Mesendoderm (in vitro differentiated cells): ENCODE results near the gene AAGAB.

Experiments
- DNase-seq: peaks from one replicate; pipeline ENCODE4 v3.0.0; 2013
- H2AK5ac ChIP-seq: 2 replicates; pipeline ENCODE4 v1.6.1; 2013; ENCODE audit warnings: low read length, inconsistent platforms
- H2BK120ac ChIP-seq: 2 replicates; pipeline ENCODE4 v1.6.1; 2013; ENCODE audit warnings: low read depth, mild to moderate bottlenecking, low read length, moderate library complexity, mixed read lengths
- H2BK15ac ChIP-seq: replicated peaks from 2 replicates; pipeline ENCODE4 v1.6.1; 2013; ENCODE audit warnings: low read depth, mild to moderate bottlenecking, moderate library complexity
- H2BK5ac ChIP-seq: 2 replicates; pipeline ENCODE4 v1.6.1; 2013; ENCODE audit warnings: low read length, inconsistent platforms
- H3K18ac ChIP-seq: 2 replicates; pipeline ENCODE4 v1.6.1; 2013; ENCODE audit warnings: mild to moderate bottlenecking, low read length, mixed read lengths
- H3K23ac ChIP-seq: one replicate; pipeline ENCODE4 v1.6.1; 2013; ENCODE audit warnings: low read length
- H3K27ac ChIP-seq: 2 replicates; pipeline ENCODE4 v1.5.1; 2013; ENCODE audit warnings: low read depth, mild to moderate bottlenecking, inconsistent platforms, low read length, moderate library complexity
- H3K27me3 ChIP-seq: 2 replicates; pipeline ENCODE4 v1.6.1; 2013; ENCODE audit warnings: low read length, control low read depth, mild to moderate bottlenecking, inconsistent platforms; ENCODE audit not compliant: insufficient read depth, poor library complexity
- H3K36me3 ChIP-seq: 2 replicates; pipeline ENCODE4 v1.6.1; 2013; ENCODE audit warnings: low read length, inconsistent platforms; ENCODE audit not compliant: control insufficient read depth, insufficient read depth
- H3K4ac ChIP-seq: one replicate; pipeline ENCODE4 v1.6.1; 2013; ENCODE audit warnings: low read depth, mild to moderate bottlenecking, low read length, moderate library complexity
- H3K4me1 ChIP-seq: 2 replicates; pipeline ENCODE4 v1.6.1; 2013; ENCODE audit warnings: low read depth, low read length, inconsistent platforms; ENCODE audit not compliant: control insufficient read depth
- H3K4me2 ChIP-seq: 2 replicates; pipeline ENCODE4 v1.6.1; 2013; ENCODE audit warnings: low read length
- H3K4me3 ChIP-seq: 2 replicates; pipeline ENCODE4 v1.5.1; 2013; ENCODE audit warnings: mild to moderate bottlenecking, low read length
- H3K56ac ChIP-seq: one replicate; pipeline ENCODE4 v1.6.1; 2013; ENCODE audit warnings: low read length
- H3K79me1 ChIP-seq: 2 replicates; pipeline ENCODE4 v1.6.1; 2013; ENCODE audit warnings: low read length, inconsistent platforms
- H3K79me2 ChIP-seq: 2 replicates; pipeline ENCODE4 v1.6.1; 2013; ENCODE audit warnings: mild to moderate bottlenecking, low read length; ENCODE audit not compliant: control insufficient read depth, insufficient read depth
- H3K9ac ChIP-seq: 2 replicates; pipeline ENCODE4 v1.6.1; 2013; ENCODE audit warnings: low read length, inconsistent platforms
- H4K5ac ChIP-seq: one replicate; pipeline ENCODE4 v1.6.1; 2013; ENCODE audit warnings: low read length
- H4K8ac ChIP-seq: one replicate; pipeline ENCODE4 v1.6.1; 2013; ENCODE audit warnings: low read depth, mild to moderate bottlenecking, control low read depth, low read length, moderate library complexity
- WGBS: extraction: QIAGEN DNeasy Blood & Tissue Kit; methylation state at CpG from one replicate; pipeline ENCODE4 v1.1.7; 2013; ENCODE audit warnings: low lambda C conversion rate, missing lambda C conversion rate; ENCODE audit not compliant: insufficient coverage; ENCODE audit errors: extremely low coverage; 5-methylcytosine and 5-hydroxymethylcytosine counted together

AAGAB gene

GRCh38 chr15:67184208-67184925 lies 70.1 kb downstream of the AAGAB start:
- H3K4me3 ChIP-seq, result no peak overlapping the region

GRCh38 chr15:67183443-67184169 lies 70.9 kb downstream of the AAGAB start:
- no CpG with 5 or more reads among the region's 7 CpGs for WGBS
- no peaks in the 10 kb centered on the region for H3K27me3 ChIP-seq
- no peaks in the 10 kb centered on the region for H3K79me2 ChIP-seq
- H3K56ac ChIP-seq, result no peak overlapping the region
- no peak overlapping the region for H3K4ac ChIP-seq
- no peak overlapping the region for H4K5ac ChIP-seq
- H4K8ac ChIP-seq, result no peak overlapping the region
- H3K36me3 ChIP-seq, result no peaks in the 10 kb centered on the region
- no peak for DNase-seq
- H3K4me3 ChIP-seq, result no peak overlapping the region
- H3K27ac ChIP-seq, result no peak overlapping the region
- no peak overlapping the region for H3K9ac ChIP-seq
- no peak overlapping the region for H2BK120ac ChIP-seq
- no peak overlapping the region for H3K4me2 ChIP-seq
- no peak overlapping the region for H2BK5ac ChIP-seq
- no peak overlapping the region for H2AK5ac ChIP-seq
- H3K79me1 ChIP-seq, result no peaks in the 10 kb centered on the region
- no peak overlapping the region for H2BK15ac ChIP-seq
- H3K18ac ChIP-seq, result no peak overlapping the region
- peaks cover 6% of the 10 kb centered on the region for H3K4me1 ChIP-seq
- no peak overlapping the region for H3K23ac ChIP-seq

More at GRCh38 chr15:67184208-67184925, 70.1 kb downstream of the AAGAB start:
- Histone ChIP-seq H3K4ac (no peak overlapping the region), H2AK5ac (no peak overlapping the region), H3K27ac (no peak overlapping the region), H3K79me1 (no peaks in the 10 kb centered on the region), H3K9ac (no peak overlapping the region), H3K18ac (no peak overlapping the region), H4K8ac (no peak overlapping the region), H3K4me2 (no peak overlapping the region), H3K56ac (no peak overlapping the region), H2BK120ac (no peak overlapping the region), H3K4me1 (peaks cover 1% of the 10 kb centered on the region), H2BK5ac (no peak overlapping the region), H3K36me3 (no peaks in the 10 kb centered on the region), H4K5ac (no peak overlapping the region), H3K27me3 (no peaks in the 10 kb centered on the region), H3K23ac (no peak overlapping the region), H3K79me2 (no peaks in the 10 kb centered on the region), H2BK15ac (no peak overlapping the region)
- WGBS, result no CpG with 5 or more reads among the region's 18 CpGs
- no peak for DNase-seq

- no peaks in the 10 kb centered on the region for H3K79me1 ChIP-seq
- no peaks in the 10 kb centered on the region for H3K79me2 ChIP-seq
- no peak overlapping the region for H3K4ac ChIP-seq
- no peaks in the 10 kb centered on the region for H3K36me3 ChIP-seq
- no peak overlapping the region for H3K4me2 ChIP-seq
- no CpG with 5 or more reads among the region's 15 CpGs for WGBS
- DNase-seq, result peak; percentile 55
- no peak overlapping the region for H2AK5ac ChIP-seq
- H3K27me3 ChIP-seq, result no peaks in the 10 kb centered on the region
- no peak overlapping the region for H2BK15ac ChIP-seq
- peaks cover 17% of the 10 kb centered on the region for H3K4me1 ChIP-seq
- no peak overlapping the region for H2BK5ac ChIP-seq
- no peak overlapping the region for H2BK120ac ChIP-seq
- no peak overlapping the region for H4K8ac ChIP-seq
- no peak overlapping the region for H3K23ac ChIP-seq
- H3K56ac ChIP-seq, result no peak overlapping the region
- no peak overlapping the region for H3K9ac ChIP-seq
- no peak overlapping the region for H3K27ac ChIP-seq
- no peak overlapping the region for H3K18ac ChIP-seq
- H4K5ac ChIP-seq, result no peak overlapping the region
- no peak overlapping the region for H3K4me3 ChIP-seq
These were observed 73.2 kb downstream of the AAGAB start for GRCh38 chr15:67181221-67181639.

GRCh38 chr15:67180514-67181191 lies 73.8 kb downstream of the AAGAB start:
- Histone ChIP-seq H3K79me1 (no peaks in the 10 kb centered on the region), H3K23ac (no peak overlapping the region), H3K4ac (no peak overlapping the region), H4K5ac (no peak overlapping the region), H4K8ac (no peak overlapping the region), H3K56ac (no peak overlapping the region), H3K27me3 (no peaks in the 10 kb centered on the region), H2BK120ac (no peak overlapping the region), H3K4me1 (peaks cover 23% of the 10 kb centered on the region), H3K4me2 (no peak overlapping the region), H2AK5ac (no peak overlapping the region), H3K4me3 (no peak overlapping the region), H3K18ac (no peak overlapping the region), H3K79me2 (no peaks in the 10 kb centered on the region), H2BK5ac (no peak overlapping the region), H3K36me3 (no peaks in the 10 kb centered on the region), H2BK15ac (no peak overlapping the region), H3K9ac (no peak overlapping the region), H3K27ac (no peak overlapping the region)
- DNase-seq, result no peak
- no CpG with 5 or more reads among the region's 10 CpGs for WGBS

- no peak overlapping the region for H3K23ac ChIP-seq
- H3K18ac ChIP-seq, result no peak overlapping the region
- DNase-seq, result no peak
- no peaks in the 10 kb centered on the region for H3K36me3 ChIP-seq
- no peak overlapping the region for H4K5ac ChIP-seq
- H2BK5ac ChIP-seq, result no peak overlapping the region
- no peak overlapping the region for H2BK120ac ChIP-seq
- H3K4me2 ChIP-seq, result no peak overlapping the region
- H2BK15ac ChIP-seq, result no peak overlapping the region
- peaks cover 29% of the 10 kb centered on the region for H3K4me1 ChIP-seq
- H4K8ac ChIP-seq, result no peak overlapping the region
- no peaks in the 10 kb centered on the region for H3K79me2 ChIP-seq
- H3K4ac ChIP-seq, result no peak overlapping the region
- no peaks in the 10 kb centered on the region for H3K27me3 ChIP-seq
- H3K79me1 ChIP-seq, result no peaks in the 10 kb centered on the region
- H3K9ac ChIP-seq, result no peak overlapping the region
- H3K27ac ChIP-seq, result no peak overlapping the region
- H3K4me3 ChIP-seq, result no peak overlapping the region
- no CpG with 5 or more reads among the region's 11 CpGs for WGBS
- H2AK5ac ChIP-seq, result no peak overlapping the region
- H3K56ac ChIP-seq, result no peak overlapping the region
These were observed 74.4 kb downstream of the AAGAB start for GRCh38 chr15:67180035-67180434.
